ENCODE results near the gene MRTFA. TPM values are rescaled to one million over a fixed set of nuclear protein-coding genes. Genes with fewer than 3 reads are reported as not detected.

The MRTFA gene
- total RNA-seq, 2 experiments from 2014 or later: 47.7 to 66.9 TPM

DNA sequence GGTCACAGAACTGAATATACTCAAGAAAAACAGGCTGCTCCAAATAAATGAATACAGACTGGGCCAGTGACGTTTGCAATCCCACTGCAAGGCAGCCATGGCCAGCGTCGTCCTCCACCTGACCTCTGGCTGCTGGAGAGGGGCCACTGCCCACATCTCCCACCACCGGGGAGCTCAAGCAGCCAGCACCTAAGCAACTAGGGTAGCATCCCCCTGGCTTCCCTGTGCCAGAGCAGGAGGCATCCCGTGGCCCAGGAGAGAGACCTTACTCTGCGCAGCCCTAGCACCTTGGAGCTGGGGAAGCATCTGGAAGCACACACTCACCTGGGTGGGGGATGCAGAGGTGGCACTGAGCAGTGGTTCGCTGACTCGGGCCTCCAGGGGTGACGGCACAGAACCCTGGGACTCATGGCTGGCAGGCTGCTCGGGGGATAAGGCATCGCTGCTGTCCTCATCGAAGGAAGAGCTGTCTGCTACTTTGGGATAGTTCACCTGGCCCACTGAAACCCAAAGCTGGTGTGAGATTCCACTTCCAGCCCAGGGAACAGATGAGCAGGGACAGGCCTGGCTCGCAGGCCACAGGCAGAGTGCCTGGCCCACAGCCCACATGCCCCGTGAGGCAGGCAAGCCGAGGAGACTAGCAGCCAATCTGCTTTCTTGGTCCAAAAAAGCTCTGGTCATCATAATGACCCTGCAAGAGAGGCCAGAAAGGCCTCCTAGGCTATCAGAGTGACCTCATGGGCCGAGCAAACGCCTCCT lies 212.5 kb downstream of the MRTFA start:
- H3K4me1 ChIP-seq (ENCODE audit: insufficient read depth, low read length, poor library complexity, severe bottlenecking): peaks cover 24% of the 10 kb centered on the region
- H3K9me3 ChIP-seq (ENCODE audit: low read length): no peaks in the 10 kb centered on the region
- intact Hi-C loops (cut with micrococcal nuclease; ENCODE audit: unreplicated experiment): no loop called here
- BruUV-seq (replicated peaks): no TSS peak
- POLR2A ChIA-PET: no interaction called here
- CTCF ChIA-PET (ENCODE audit: unreplicated experiment): interaction anchor here (1.5 kb wide), 1 partner anchor 9 kb away, joined by 3 read pairs; no protein-coding TSS in a partner anchor
- H3K4me3 ChIP-seq (ENCODE audit: low read depth, low read length, poor library complexity, severe bottlenecking): no peak overlapping the region
- H3K27ac ChIP-seq (ENCODE audit: low read depth, low read length, poor library complexity, severe bottlenecking): no peak overlapping the region
- no peak overlapping the region for H3K4me2 ChIP-seq (ENCODE audit: low read length)
- H3K9me2 ChIP-seq (ENCODE audit: insufficient read depth, low read length): no peaks in the 10 kb centered on the region
- H4K20me1 ChIP-seq (ENCODE audit: insufficient read depth, low read length): no peaks in the 10 kb centered on the region
- H3K36me3 ChIP-seq (ENCODE audit: insufficient read depth, low read length): peaks cover 98% of the 10 kb centered on the region
- DNase-seq (ENCODE audit: low spot score): no peak
- H3K79me2 ChIP-seq (ENCODE audit: insufficient read depth, low read depth, low read length): no peaks in the 10 kb centered on the region
- no peak for TF ChIP-seq EZH2phosphoT487 (IDR thresholded peaks at IDR 0.05; ENCODE audit: borderline replicate concordance, low read depth, low read length)
- TF ChIP-seq, protein P1, sequence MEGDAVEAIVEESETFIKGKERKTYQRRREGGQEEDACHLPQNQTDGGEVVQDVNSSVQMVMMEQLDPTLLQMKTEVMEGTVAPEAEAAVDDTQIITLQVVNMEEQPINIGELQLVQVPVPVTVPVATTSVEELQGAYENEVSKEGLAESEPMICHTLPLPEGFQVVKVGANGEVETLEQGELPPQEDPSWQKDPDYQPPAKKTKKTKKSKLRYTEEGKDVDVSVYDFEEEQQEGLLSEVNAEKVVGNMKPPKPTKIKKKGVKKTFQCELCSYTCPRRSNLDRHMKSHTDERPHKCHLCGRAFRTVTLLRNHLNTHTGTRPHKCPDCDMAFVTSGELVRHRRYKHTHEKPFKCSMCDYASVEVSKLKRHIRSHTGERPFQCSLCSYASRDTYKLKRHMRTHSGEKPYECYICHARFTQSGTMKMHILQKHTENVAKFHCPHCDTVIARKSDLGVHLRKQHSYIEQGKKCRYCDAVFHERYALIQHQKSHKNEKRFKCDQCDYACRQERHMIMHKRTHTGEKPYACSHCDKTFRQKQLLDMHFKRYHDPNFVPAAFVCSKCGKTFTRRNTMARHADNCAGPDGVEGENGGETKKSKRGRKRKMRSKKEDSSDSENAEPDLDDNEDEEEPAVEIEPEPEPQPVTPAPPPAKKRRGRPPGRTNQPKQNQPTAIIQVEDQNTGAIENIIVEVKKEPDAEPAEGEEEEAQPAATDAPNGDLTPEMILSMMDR (conservative IDR thresholded peaks at IDR 0.05; ENCODE audit: low read length): no peak
- H2AFZ ChIP-seq (ENCODE audit: low read length): no peak overlapping the region

DNA sequence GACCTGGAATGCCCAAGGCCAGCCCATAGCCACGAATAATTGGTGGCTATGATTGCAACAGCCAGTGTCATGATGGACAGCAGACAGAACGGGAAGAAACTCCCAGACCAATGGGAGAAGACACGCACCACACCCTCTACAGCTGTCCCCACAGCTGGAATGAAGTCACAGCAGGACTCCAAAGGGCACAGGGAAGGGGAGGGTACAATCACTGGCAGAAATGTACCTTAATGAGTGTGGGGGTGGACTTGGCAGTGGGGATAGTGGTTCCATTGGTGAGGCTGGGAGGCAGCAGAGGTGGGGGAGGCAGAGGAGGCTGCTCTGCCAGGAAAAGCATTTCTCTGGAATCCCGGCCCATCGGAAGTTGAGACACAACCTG lies 213.2 kb downstream of the MRTFA start:
- Histone ChIP-seq H3K4me2 (ENCODE audit: low read length) (no peak overlapping the region), H2AFZ (ENCODE audit: low read length) (no peak overlapping the region), H3K27ac (ENCODE audit: low read depth, low read length, poor library complexity, severe bottlenecking) (no peak overlapping the region), H3K9me3 (ENCODE audit: low read length) (no peaks in the 10 kb centered on the region), H3K4me3 (ENCODE audit: low read depth, low read length, poor library complexity, severe bottlenecking) (no peak overlapping the region), H3K36me3 (ENCODE audit: insufficient read depth, low read length) (peaks cover 96% of the 10 kb centered on the region), H4K20me1 (ENCODE audit: insufficient read depth, low read length) (no peaks in the 10 kb centered on the region), H3K79me2 (ENCODE audit: insufficient read depth, low read depth, low read length) (no peaks in the 10 kb centered on the region), H3K9me2 (ENCODE audit: insufficient read depth, low read length) (no peaks in the 10 kb centered on the region), H3K4me1 (ENCODE audit: insufficient read depth, low read length, poor library complexity, severe bottlenecking) (peaks cover 32% of the 10 kb centered on the region)
- intact Hi-C loops (cut with micrococcal nuclease; ENCODE audit: unreplicated experiment): no loop called here
- POLR2A ChIA-PET: no interaction called here
- TF ChIP-seq, protein P1 (conservative IDR thresholded peaks at IDR 0.05; ENCODE audit: low read length): no peak
- no peak for TF ChIP-seq EZH2phosphoT487 (IDR thresholded peaks at IDR 0.05; ENCODE audit: borderline replicate concordance, low read depth, low read length)
- CTCF ChIA-PET (ENCODE audit: unreplicated experiment): no interaction called here
- BruUV-seq (replicated peaks): no TSS peak
- no peak for DNase-seq (ENCODE audit: low spot score)
